GM18861 (cell line): ENCODE measurements around the gene PLEKHG7.
A peak's percentile ranks its signal among the peaks of the same experiment; 100 is the strongest.
"Not testable (repeated sequence)": the region's sequence is repeated elsewhere in the genome, so short reads cannot be mapped to it uniquely, and the experiment has no call there.

Experiments
- ATAC-seq: cut with Tn5 transposase; IDR thresholded peaks from one replicate; pipeline ENCODE4 v1.9.1; 2021; ENCODE audit not compliant: unreplicated experiment

Gene PLEKHG7, protein sequence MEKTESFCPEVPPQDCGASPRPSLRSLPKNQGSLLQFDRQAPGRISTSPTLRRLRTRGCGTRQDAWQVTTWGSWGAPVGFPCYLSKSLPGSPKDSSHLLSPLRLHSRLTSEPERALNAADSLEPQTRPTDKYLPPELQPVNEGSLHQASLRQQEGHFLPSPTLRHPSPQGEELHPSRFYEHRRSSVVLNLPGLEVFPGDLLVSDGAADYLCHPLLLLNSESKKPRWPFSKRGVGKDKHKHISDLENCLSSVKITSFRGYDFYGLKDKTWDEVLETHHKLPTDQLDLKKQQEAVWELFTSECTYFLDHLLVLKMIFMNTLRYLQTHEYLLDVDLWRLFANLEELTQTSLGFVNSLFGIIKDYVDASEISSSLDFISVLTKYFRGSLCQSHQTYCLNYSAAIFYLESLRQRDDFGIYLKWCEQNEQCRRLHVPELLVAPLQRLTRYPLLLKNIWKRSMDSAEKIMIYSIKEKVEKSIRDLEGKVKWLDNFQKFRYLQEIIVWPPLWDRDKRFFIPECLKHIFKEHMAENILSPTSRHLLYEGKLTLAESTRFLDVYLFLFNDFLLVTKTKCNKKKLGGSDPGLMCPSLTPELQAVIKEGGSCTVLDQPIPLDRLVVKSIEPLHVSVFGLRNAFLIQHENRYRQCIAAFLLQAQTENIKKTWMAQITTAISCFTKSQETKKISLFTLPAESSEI

DNA sequence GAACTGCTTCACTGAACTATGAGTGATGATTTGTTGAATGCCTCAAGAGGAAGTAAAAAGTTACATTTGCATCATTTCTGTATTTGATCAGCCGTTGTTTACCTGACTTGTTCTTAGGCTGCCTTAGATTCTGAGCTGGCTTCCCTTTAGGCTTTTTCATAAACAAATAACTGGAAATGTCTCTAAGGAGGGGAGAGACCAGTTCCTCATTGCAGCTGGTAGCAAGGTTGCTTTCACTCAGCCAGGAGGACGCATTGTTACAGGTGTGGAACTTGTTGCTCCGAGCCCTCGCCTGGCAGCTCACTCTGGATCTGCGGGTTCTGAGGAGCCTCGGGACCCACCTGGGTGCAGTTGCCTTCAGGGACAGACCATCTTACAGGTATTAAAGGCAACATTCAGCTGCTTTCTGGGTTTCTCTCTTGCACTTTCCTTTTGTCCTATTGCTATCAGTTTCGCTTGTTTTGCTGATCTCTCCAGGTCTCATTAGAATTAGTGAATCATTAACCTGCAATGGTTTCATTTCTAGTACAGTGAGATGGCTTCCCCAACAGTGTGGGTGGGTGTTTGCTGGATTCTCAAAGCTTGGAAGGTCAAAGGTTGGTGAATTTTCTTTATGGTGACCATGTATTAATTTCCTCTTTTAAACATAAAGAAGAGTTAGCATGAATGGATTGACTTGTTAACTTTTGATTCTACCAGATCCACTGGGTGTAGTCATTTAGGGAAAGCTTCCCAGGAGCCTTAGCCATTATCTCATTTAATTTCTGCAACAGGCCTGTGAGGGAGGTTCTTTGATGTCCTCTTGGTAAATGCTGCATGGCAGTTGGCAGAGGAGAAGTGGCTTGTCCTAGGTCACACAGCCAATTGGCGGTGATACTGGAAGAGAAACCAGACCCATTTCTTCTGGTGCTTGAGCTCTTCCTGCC, at the start of gene PLEKHG7:
PLEKHG7 (plus strand) TSS at position 236 of the 926 bp plus-strand sequence. CDS start 3,643 bp downstream, outside the sequence.
- ATAC-seq, result peak; percentile 94

DNA sequence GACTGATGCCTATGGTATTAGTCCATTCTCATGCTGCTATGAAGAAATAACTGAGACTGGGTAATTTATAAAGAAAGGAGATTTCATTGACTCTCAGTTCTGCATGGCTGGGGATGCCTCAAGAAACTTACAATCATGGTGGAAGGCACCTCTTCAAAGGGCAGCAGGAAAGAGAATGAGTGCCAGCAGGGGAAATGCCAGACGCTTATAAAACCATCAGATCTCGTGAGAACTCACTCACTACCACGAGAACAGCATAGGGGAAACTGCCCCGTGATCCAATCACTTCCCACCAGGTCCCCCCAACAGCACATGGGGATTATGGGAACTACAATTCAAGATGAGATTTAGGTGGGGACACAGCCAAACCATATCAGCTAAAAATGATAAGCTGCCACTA, 48.5 kb upstream of the PLEKHG7 start:
- not testable (repeated sequence) for ATAC-seq

DNA sequence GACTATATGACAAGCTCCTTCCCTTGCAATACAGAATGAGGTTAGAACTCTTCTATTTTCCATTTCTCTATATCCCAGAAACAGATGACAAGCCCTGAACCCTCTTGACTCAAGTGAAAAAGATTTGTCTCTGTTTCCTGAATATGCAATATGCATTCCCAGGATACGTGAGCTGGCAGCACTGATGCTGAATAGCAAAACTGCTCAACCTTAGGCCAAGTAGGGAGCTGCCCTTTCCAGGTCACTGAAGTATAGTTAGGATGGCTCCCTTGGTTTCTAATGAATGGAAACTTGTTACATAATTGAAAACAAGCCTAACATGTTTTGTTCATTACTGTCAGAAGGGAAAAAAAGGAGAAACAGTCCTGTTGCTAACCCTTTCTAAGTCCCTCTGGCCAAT, 47.9 kb upstream of the PLEKHG7 start:
- no peak for ATAC-seq

DNA sequence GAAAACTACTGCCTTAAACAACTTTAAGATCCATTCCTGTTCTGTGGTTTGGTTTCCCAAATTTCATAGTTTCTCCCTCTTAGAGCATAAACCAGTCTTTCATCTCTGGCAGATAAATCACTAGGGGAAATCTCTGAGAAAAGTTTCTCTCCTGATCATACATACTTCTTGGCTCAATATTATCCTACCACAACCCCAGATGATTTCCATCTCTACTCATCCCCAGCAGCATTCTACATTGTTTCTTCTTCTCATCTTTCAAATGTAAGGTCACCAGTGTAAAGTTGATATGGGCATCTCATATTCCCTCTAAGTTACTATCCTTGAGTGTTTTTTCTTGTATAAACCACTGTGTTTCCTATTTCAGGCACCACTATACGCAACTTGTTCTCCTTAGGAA, 45.9 kb upstream of the PLEKHG7 start:
- ATAC-seq, result no peak

DNA sequence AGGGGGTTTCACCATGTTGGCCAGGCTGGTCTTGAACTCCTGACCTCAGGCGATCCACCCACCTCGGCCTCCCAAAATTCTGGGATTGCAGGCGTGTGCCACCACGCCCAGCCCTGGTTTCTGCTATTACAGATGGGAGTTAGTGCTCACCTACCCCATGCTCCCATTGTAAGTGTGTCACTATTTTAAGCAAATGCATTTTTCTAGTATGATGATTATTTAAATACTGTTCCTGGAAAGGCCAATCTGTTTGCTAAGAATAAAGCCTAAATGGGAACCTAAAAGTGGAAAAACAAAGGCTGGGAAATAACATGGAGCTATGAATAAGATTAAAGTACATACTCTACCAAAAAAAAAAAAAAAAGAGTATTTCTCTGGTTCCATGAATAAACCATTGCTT, 45.0 kb upstream of the PLEKHG7 start:
- ATAC-seq, result no peak

DNA sequence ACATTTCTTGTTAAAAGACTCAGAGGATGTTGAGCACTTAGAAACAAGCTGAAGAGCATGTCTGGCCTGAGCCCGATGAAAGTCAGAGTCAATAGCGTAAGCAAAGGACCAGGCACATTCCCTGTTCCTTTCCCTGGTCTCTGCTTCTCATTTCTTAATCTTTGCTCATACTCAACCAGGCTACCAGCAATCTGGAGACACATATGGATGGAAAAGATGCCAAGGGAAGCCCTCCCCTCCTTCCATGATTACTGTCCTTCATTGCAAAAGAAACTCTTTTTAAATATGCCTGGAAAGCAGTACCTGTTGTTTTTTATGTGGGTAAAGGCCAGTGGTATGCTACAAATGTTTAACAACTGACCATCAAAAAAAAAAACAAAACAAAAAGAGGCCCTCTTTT, 44.2 kb upstream of the PLEKHG7 start:
- ATAC-seq, result no peak

DNA sequence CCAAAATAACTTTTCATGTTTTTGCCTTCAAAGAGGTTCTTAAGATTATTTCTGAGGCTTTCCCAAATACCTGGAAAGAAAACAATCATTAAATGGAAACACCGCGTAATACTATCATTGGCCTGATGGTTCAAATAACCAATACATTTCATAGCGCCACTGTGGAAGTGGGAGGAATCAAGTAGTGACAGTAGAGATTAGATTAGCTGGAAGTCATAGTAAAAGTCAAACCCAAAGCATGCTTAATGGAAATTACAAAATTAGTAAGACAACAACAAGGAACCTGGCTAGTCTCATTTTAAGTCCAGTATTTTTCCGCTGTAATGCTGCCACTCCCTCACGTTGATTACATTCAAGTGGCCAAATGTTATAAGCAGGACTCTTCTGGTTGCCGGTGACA, 41.5 kb upstream of the PLEKHG7 start:
- ATAC-seq, result no peak

DNA sequence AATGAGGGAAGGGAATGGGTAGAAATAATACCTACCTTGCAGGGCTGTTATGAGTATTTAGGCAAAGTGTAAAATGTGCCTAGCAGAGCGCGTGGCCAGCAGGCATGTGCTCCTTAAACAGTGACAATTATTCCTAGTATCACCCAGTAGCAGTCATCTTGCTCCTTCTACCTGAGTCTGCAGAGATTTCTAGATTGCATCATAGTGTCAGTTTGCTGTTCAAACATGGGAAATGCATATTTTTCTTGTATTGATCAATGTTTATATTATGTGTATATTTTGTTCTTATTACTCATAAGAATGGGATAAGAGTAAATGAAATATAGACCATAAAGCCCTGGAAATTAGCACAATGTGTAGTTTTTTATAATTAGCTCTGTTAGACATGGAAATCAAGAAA, 37.3 kb upstream of the PLEKHG7 start:
- no peak for ATAC-seq

DNA sequence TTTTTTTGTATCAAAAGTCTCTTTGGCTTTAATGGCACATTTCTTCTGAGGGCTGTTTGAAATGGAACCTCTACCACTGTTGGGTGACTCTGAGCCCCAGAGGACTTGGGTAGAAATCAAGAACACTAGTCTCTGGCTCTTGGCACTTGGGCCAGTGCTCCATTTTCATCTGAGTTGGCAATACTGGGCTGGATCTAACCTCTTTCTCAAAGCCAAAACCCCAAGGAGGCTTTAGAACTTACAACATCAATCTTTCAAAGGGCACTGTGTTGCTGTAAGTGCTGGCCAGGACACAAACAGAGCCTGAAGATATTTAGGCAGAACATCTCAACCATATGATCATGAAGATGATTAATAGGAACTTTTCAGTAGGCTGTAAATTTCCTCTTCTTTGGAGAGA, 34.0 kb upstream of the PLEKHG7 start:
- ATAC-seq, result no peak

DNA sequence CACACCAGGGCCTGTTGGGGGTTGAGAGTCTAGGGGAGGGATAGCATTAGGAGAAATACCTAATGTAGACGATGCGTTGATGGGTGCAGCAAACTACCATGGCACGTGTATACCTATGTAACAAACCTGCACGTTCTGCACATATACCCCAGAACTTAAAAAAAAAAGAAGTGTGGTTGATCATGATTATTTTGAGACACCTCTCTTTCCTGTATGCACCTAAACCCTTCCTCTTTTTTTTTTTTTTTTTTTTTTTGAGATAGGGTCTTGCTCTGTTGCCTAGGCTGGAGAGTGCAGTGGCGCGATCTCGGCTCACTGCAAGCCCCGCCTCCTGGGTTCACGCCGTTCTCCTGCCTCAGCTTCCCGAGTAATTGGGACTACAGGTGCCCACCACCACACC, 31.3 kb upstream of the PLEKHG7 start:
- not testable (repeated sequence) for ATAC-seq

DNA sequence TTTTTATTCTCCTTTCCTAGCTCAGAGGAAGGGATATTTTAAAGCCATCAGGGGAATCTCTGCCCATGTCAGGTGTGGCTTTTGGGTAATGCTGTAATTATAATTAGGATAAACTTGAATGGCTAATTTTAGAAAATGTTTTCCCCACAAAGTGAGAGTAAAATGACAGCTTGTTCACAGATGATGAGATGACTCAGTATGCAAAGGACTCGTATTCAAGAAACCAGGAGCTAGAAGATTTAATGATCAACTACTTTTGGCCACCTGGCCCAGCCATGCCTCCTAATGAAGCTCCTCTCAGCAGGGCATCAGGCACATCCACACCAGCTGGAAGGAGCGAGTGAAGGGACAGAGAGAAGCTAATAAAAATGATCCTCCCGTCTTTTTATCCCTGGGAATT, 29.0 kb upstream of the PLEKHG7 start:
- ATAC-seq, result peak; percentile 88

DNA sequence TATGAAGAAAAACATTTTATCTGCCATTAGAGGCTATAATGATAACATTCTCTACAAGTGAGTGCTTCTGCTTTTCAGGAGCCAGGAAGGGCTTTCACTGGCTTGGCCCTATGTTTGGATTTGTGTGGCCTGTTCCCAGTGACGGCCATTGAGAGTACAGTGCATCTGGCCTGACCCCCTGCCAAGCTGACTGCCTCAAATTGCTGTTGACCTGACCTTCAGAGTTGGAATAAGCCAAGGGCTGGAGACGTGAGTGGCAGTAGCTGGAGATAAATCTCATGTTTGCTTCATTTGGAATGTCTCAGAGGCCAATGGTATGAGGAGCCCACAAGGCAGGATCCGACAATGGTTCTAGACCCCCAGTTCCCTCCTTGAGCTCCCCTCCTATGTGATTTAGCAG, 28.3 kb upstream of the PLEKHG7 start:
- ATAC-seq, result no peak

DNA sequence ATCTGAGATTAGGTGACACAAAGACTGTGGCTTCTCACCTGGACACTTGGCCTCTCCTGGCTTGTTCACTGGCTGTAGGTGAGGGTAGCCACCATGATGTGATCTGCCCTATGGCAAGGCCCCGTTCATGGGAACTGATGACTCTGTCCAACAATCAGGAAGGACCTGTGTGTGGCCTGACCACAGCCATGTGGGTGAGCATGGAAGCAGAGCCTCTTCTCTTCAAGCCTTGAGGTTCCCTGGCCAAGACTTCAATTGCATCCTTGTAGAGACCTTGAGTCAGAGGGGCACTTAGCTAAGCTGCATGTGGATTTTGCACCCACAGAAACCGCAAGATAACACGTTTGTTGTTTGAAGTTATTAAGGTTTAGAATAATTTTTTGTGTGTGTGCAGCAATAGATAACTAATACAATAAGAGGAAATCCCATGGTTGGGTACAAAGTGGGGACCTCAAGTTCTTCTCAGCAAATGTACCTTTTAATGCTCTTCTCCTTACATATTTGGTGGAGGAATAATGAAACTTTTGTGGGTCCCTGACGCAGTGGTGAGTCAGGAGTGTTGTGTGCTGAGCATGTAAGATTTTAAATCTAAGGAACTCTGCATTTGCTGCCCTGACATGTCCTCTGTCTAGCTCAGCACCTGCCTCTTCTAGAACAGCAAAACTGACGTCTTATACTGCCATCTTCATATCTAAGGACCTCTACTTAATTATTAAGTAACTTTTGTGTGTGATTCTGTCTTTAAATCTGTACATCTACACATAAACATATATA, 27.5 kb upstream of the PLEKHG7 start:
- ATAC-seq, result no peak

DNA sequence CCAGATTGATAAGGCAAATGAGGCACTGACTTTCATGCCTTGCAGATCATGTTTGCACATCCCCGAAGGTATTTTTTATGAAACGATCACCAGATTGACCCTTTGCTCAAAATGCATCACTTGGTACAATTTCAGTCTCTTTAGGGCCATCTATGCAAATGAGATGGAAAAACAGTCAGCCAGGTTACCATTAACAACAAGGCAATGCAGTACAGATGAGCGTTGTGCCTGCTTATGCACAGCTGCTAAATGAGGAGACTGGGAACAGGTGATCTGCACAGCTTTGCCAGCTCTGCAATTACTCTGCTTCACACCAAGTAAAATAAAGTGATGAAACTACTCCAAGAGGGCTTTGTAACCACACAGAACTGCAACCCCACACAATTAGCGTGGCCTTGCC, 26.1 kb upstream of the PLEKHG7 start:
- ATAC-seq, result peak; percentile 46

DNA sequence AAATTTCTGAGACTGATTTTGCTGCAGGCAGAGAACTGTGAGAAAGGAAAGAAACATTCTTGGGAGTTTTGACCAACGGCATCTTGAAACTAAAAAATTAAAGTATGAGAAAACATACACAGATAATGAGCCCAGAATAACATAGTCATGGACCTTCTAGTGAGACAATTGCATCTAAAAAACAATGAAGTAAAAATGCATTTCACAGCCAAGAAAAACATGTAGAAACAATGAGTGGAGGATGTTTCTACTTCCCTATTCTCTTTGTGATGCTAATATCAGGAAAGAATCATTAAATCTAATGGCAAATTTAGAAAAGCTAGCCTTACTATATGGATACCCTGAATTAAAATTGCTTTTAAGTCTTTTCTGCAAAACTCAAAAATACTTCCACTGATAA, 12.2 kb upstream of the PLEKHG7 start:
- ATAC-seq, result no peak

DNA sequence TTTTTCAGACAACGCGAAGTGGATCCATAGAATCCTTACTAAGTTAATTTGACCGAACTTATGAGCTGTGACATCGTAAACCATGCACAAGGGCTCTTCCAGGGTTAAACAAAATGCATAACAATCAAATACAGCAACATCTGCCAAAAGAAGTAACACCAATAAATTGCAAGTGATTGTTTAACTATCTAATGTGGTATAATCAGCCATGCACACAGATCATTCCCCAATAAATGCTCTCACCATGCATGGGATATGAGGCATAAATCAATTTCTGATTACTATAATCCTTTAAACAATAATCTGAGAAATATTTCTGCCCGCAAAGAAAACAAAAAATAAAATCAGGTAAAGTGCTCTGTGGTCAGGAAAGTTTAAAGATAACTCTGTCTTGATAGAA, 7.7 kb upstream of the PLEKHG7 start:
- no peak for ATAC-seq

DNA sequence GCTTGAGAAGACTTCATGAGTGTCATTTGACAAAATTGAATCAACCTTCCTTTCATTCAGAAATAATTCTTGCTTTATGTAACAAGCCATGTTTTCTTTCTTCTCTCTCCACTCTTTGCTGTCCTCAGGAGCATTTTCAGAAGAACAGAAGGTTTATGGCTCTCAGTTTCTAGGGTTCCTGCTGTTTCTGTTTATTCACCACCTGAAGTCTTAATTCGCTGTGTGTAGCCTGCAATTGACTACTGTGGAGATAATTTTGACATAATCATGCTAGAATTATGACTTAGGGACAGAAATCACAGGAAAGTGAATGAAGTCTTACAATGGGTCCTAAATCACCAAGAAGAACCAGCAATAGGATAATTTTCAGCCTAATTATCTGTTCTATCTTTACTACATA, 7.2 kb upstream of the PLEKHG7 start:
- no peak for ATAC-seq

DNA sequence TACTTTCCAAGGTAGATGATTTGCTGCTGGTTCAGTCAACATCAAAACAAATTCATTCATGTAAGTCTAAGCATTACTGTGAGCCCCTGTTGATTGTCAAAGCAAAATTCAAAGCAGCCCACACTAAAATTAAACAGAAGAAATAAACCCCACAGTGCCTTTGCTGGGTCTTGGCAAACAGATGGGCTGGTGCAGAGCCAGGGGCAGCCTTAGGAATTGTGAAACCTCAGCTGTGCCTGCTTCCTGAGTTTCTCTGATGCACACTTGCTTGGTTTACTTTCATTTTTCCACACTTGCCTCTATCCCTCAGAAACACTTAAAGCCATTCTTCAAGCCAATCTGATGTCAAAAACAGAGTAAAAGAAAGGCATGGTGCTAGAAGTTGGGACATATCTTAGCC, 6.6 kb upstream of the PLEKHG7 start:
- no peak for ATAC-seq

DNA sequence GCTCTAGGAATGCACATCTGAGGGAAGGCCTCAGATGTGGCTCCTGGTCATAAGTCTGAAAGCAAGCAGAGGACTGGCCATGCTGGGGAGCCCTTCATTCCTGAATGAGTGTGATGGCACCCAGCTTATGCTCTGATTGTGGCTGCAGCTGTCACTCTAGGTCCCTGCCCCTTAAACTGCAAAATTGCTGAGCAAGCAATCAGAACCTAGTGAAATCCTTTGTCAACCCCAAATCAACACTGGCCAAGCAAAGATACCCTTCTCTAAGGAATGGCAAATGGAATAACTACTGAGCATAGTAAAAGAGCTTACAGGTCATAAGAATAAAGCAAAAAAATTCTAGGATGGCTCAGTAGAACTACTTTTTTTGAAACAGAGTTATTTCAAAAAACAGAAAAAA, 4.3 kb upstream of the PLEKHG7 start:
- ATAC-seq, result no peak

DNA sequence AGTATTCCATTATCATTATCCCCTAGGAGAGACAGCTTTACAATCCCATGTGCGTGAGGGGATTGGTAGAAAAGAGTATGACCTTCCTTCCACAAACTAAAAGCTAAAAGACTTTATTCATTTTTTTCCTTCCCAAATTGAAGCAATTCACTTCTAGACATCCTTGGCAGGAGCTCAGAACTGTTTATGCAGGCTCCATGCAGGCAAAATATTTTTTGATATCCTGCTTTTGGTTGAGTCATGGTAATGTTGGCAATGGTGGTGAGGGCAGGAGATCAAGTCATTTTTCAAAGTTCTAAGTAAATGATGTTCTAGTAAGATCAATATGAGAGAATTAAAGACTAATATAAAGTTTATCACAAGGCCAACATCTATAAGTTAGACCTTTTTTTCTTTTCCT, 1.3 kb upstream of the PLEKHG7 start:
- no peak for ATAC-seq

DNA sequence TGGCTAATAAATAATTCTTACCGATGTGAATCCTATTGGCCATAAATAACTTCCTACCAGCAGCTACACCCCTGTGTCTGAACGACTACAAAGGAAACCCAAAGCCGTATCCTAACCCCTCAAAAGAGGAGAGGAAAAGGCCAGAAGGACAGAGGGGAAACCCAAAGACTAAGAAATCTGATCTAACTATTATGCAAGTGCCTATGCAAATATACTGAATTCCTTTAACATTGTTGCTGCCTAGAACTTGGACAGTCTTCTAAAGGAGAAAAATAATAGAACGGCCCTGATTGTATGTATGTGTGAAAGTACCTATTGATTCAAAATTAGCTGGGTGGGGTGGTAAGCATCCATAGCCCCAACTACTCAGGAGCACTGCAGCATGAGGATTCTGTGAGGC, 997 bp downstream of the PLEKHG7 start:
- no peak for ATAC-seq
